Thyroid gland (tissue), 4 donors: ENCODE measurements around the gene HSPB6.

Experiments used
- CTCF ChIP-seq, 6 experiments: fragments of 200-600 bp in 3 of 6; fragments of 450-650 bp in 3 of 6; sonication (generic) in 3 of 6; IDR thresholded peaks; one replicate each; pipeline ENCODE4 v1.5.1; 2016 to 2019; ENCODE audit warnings: antibody characterized with exemption in 6 of 6, mild to moderate bottlenecking in 2 of 6, inconsistent platforms in 1 of 6, moderate library complexity in 1 of 6
- POLR2A ChIP-seq, 2 donors: fragments of 450-650 bp; IDR thresholded peaks; one replicate each; pipeline ENCODE4 v1.6.1; 2017; ENCODE audit warnings: antibody characterized with exemption in 2 of 2, mild to moderate bottlenecking in 2 of 2, moderate library complexity in 1 of 2

- TF ChIP-seq CTCF (IDR thresholded peaks at IDR 0.05) (no peak), POLR2A (IDR thresholded peaks at IDR 0.05) (no peak)
Observed at GRCh38 chr19:35777086-35777841, 20.4 kb upstream of the HSPB6 start.
